SK-N-SH (cell line): ENCODE measurements around the gene ZBTB6.

ENCODE experiments used
- FOXM1 ChIP-seq: IDR thresholded peaks from 2 replicates; pipeline ENCODE4 v1.4.0; 2012; ENCODE audit warnings: low read depth, mild to moderate bottlenecking
- USF2 ChIP-seq: fragments of 150-350 bp; IDR thresholded peaks from 2 replicates; pipeline ENCODE4 v1.6.1; 2017; ENCODE audit warnings: antibody characterized with exemption, low read length, low read depth, borderline replicate concordance

GRCh38 chr9:122888480-122888879 is 24.6 kb downstream of the ZBTB6 start:
- no peak for TF ChIP-seq FOXM1
- no peak for TF ChIP-seq USF2
